HL-60/S4 treated with phorbol 12-myristate 13-acetate at 8.2 ng/mL for 4 days and 3 days (cell line): ENCODE results near the gene HIC1.
"Not testable (repeated sequence)": the region's sequence is repeated elsewhere in the genome, so short reads cannot be mapped to it uniquely, and the experiment has no call there.

Source experiments
- in situ Hi-C: fragments of 300-500 bp; cut with MboI; formaldehyde crosslinking; loops from 2 replicates; pipeline ENCODE4 v1.15.0; 2022; ENCODE audit warnings: low sequenced_read_pairs

Gene HIC1

GRCh38 chr17:2054512-2055291 is at the start of gene HIC1:
Gene HIC1, plus strand, starts transcription at chr17:2055103. Its CDS starts 1,588 bp downstream, at chr17:2056691.
- in situ Hi-C loops = loop anchor here (25.0 kb wide), 1 partner anchor 183 kb away; no protein-coding TSS in a partner anchor

- in situ Hi-C loops = no loop called here
Measured at GRCh38 chr17:2008332-2009126, 46.4 kb upstream of the HIC1 start.

- in situ Hi-C loops = no loop called here
Measured at GRCh38 chr17:2009737-2010136, 45.2 kb upstream of the HIC1 start.

- in situ Hi-C loops = no loop called here
Measured at GRCh38 chr17:2011411-2012371, 43.2 kb upstream of the HIC1 start.

GRCh38 chr17:2012499-2012898 is 42.4 kb upstream of the HIC1 start:
- in situ Hi-C loops = no loop called here

- in situ Hi-C loops = not testable (repeated sequence)
Measured at GRCh38 chr17:2013220-2013993, 41.5 kb upstream of the HIC1 start.

- in situ Hi-C loops = no loop called here
Measured at GRCh38 chr17:2013994-2014317, 40.9 kb upstream of the HIC1 start.

GRCh38 chr17:2015314-2015713 is 39.6 kb upstream of the HIC1 start:
- in situ Hi-C loops = no loop called here

- in situ Hi-C loops = no loop called here
Measured at GRCh38 chr17:2016494-2016893, 38.4 kb upstream of the HIC1 start.

- in situ Hi-C loops = no loop called here
Measured at GRCh38 chr17:2017274-2017941, 37.5 kb upstream of the HIC1 start.

- in situ Hi-C loops = no loop called here
Measured at GRCh38 chr17:2018716-2019510, 36.0 kb upstream of the HIC1 start.

- in situ Hi-C loops = no loop called here
Measured at GRCh38 chr17:2019723-2020122, 35.2 kb upstream of the HIC1 start.

GRCh38 chr17:2020721-2021120 is 34.2 kb upstream of the HIC1 start:
- in situ Hi-C loops = no loop called here

- in situ Hi-C loops = no loop called here
Measured at GRCh38 chr17:2022647-2023240, 32.2 kb upstream of the HIC1 start.

GRCh38 chr17:2023256-2023655 is 31.6 kb upstream of the HIC1 start:
- in situ Hi-C loops = no loop called here

- in situ Hi-C loops = no loop called here
Measured at GRCh38 chr17:2023692-2024571, 31.0 kb upstream of the HIC1 start.

GRCh38 chr17:2024572-2025219 is 30.2 kb upstream of the HIC1 start:
- in situ Hi-C loops = no loop called here
